UCSD-AML1 (cell line): Measurements from ENCODE around the gene TRIO.

Experiments
- DNase-seq: peaks from one replicate; lab custom pipeline; 2025; ENCODE audit not compliant: unreplicated experiment; lab: John Stamatoyannopoulos, UW

Gene TRIO

GRCh38 chr5:14183187-14183939 lies 40.2 kb downstream of the TRIO start:
- DNase-seq = no peak

- no peak for DNase-seq
These were observed 40.9 kb downstream of the TRIO start for GRCh38 chr5:14184082-14184481.

GRCh38 chr5:14184725-14185124 lies 41.6 kb downstream of the TRIO start:
- DNase-seq = no peak

- DNase-seq = no peak
These were observed 42.4 kb downstream of the TRIO start for GRCh38 chr5:14185326-14186058.

DNA sequence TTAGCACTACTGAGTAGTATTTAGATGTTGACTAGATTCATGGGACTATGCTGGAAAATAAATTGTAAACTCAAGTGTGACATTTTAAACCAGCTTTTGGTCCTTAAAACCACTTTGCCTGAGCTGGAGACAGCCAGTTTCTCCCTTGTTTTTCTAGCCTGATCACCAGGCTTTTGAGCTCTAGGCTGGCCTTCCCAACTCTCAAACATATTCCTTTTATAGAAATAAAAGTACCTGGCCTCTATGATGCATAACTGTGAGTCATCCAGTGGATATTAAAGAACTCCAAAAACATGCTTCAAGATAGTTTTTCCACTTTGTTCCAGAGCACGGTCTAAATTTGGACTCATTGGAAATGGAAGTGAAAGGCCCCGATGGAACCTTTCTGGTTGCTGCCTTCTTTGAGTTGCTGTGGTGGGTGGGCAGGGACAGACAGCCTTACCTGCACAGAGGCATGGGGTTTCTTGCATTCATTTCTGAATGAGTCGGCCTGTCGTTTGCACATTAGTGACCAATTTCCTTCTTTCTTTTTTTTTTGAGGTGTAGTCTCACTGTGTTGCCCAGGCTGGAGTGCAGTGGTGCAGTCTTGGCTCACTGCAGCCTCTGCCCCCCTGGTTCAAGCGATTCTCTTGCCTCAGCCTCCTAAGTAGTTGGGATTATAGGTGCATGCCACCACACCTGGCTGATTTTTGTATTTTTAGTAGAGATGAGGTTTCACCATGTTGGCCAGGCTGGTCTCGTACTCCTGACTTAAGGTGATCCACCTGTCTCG lies 43.1 kb downstream of the TRIO start:
- DNase-seq = no peak

DNA sequence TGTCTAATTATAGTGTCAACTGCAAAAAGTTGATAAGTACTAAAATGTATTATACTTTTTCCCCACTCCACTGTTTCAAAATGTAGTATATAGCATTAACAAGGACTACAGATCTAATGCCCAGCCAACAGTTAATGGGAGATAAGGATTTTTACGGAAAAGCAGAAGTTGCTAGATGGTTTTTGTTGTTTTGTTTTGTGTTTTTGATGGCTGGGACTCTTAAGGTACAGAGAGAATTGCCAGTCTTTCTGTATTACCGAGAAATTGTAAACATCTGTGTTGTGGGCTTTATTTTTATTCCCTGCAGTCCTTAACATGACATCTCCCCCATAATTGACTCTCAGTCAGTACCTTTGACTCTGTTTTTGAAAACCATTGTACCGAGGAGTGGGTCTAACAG lies 44.0 kb downstream of the TRIO start:
- DNase-seq = no peak

DNA sequence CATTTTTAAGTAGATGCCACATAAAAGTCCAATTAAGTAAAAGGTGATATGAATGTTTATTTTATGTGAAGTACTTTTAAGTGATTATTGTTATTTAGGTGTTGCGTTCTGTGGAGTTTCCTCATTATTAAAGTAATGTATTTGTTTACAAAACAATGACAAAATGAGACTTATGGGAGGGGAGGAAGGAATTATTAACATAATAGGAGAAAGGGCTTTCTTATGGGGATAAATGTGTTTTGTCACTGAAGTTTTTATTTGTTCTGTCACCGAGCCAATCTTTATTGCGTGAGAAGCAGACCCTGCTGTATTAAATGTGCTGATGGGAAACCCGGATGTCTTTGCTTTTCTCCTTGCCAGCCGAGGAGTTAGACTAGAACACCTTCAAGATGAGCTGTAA lies 44.5 kb downstream of the TRIO start:
- DNase-seq = no peak

GRCh38 chr5:14188778-14189177 lies 45.6 kb downstream of the TRIO start:
- no peak for DNase-seq

GRCh38 chr5:14189680-14190079 lies 46.5 kb downstream of the TRIO start:
- no peak for DNase-seq

DNA sequence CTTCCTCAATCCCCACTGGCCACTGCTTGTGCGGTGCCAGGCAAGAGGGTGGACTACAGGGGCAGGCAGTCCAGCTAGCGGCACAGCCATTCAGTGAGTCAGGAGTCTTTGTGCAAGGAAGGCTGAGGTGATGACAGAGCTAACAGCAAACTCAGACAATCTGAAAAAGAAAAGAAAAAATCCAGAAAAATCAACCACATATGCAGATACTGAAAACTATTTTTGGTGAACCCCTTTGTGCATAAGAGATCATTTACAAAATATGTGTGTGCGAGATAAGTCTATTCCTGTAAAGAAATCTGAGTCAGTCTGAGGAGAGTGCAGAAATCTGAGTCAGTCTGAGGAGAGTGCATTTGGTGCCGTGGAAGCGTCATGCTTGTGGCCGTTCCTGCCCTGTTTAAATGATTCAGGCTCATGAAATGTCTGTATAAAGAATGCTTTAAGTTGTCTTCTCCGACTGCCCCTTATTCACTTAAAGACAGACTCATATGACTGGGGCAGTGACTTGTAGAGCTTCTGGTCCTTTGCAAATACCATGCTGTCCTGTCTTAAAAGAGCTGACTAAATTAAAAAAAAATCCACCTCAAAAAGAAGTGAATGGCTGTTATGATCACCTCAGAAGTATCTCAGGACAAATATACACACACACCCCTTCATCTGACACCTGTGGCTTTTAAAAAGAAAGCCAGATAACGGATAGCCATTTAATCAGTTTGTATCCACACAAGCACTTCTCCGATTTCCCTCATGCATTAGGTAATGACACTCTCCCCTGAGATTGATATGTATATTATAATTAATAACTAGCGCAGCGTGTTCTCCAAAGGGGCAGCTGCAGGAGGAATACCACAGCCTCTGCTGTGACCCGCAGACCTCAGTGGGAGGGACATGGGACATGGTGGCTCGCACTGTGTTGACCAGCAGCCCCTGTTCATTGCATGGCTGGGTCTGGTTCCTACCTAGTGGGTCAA lies 47.3 kb downstream of the TRIO start:
- DNase-seq = no peak

GRCh38 chr5:14191325-14191724 lies 48.2 kb downstream of the TRIO start:
- no peak for DNase-seq

- DNase-seq = no peak
These were observed 50.4 kb downstream of the TRIO start for GRCh38 chr5:14193496-14193895.

GRCh38 chr5:14195588-14195987 lies 52.4 kb downstream of the TRIO start:
- no peak for DNase-seq

DNA sequence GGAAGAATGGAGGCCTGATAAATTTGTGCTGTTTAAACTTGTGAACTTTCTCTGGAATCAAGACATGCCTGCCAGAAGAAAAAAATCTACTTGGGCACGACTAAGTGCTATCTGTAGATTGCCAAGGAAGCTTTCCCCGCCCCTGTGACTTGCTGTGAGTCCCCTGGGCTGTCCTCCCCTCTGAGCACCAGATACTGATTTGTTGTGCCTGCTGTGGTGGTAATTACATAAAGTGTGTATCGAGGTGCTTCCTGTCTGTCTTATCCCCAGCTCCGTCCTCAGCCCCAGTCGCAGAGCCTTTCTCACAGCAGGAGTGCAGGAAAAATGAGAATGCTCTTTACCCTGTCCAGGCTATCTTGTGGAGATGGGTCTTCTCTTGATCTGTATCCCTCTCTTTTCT lies 53.9 kb downstream of the TRIO start:
- no peak for DNase-seq

DNA sequence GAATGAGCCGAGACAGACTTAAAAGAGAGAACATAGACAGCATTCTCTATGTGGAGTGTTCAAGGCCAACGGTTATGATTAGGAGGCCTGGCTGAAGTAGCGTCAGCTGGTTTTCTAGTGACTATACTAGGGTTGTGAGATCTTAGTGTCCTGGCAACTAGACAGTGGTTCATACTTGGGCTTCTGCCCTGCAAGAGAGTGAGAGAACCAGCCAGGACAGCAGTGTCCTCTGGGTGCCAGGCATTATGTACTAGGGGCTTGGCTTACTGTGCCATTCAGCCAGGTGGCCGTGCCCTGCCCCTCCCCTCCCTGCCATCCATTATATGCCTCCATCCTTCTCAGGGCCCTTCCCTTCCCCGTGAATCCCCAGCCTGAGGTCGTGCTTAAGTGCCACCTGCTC lies 56.8 kb downstream of the TRIO start:
- DNase-seq = no peak

DNA sequence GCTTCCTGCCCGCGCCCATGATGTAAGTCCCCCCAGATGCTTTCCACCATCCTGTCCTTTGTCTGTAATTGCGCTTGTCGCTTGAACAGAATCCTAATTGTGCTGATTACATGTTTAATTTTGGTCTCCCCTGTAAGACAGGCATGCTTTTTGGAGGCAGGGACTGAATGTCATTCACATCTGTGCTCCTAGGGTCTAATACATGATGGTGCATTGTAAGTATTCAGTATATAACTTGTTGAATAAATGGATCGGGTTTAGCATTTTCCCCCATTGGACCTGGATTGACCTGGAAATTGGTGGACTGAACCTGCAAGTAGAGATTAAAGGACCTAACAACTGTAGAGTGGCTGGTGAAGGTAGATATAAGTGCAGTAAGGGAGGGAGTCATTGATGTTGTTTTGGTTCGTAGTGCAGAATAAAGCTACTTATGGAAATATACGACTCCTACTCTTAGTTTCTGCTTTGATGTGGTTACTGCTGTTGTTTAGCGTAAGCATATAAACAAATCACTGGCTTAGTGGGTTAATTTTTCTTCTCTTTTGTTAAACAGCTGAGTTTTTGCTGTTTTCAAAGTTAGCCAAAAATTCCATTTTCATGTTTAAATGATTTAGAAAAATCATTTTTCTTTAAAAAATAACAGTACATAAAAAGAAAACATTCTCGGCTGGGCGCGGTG lies 57.3 kb downstream of the TRIO start:
- DNase-seq = no peak

DNA sequence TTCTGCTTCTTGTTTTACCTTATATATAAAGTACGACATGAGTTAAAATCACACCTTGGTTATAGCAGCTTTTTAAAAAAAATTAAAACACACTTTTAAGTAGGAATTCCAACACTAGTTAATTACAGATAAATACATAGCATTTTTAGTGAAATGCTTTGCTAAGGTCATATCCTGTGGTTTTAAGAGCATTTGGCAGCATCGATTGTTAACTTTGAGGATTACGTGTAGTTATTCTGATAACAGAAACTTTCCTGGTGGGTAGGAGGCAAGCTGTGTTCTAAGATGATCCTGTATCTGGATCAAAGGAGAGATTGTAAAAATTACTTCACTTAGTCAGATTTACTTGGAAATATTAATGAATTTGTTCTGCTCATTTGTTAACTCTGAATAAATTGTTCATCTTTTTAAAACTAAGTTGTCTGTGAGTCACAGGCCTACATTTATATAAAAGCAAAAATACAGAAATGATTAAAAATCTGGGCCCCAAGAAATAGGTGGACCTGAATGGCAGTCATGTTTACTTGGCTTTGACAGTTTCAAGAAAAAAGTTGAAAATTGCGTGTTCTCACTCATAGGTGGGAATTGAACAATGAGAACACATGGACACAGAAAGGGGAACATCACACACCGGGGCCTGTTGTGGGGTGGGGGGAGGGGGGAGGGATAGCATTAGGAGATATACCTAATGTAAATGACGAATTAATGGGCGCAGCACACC lies 58.3 kb downstream of the TRIO start:
- no peak for DNase-seq

DNA sequence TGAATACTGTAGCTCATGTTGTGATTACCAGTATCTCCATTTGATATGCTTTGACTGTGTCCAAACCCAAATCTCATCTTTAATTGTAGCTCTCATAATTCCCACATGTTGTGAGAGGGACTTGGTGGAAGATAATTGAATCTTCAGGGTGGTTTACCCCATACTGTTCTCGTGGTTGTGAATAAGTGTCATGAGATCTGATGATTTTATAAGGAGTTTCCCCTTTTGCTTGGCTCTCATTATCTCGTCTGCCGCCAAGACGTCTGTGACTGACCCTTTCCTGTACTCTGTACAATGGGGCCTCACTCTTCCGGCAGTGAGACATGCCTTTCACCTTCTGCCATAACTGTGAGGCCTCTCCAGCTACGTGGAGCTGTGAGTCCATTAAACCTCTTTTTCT lies 59.3 kb downstream of the TRIO start:
- no peak for DNase-seq

DNA sequence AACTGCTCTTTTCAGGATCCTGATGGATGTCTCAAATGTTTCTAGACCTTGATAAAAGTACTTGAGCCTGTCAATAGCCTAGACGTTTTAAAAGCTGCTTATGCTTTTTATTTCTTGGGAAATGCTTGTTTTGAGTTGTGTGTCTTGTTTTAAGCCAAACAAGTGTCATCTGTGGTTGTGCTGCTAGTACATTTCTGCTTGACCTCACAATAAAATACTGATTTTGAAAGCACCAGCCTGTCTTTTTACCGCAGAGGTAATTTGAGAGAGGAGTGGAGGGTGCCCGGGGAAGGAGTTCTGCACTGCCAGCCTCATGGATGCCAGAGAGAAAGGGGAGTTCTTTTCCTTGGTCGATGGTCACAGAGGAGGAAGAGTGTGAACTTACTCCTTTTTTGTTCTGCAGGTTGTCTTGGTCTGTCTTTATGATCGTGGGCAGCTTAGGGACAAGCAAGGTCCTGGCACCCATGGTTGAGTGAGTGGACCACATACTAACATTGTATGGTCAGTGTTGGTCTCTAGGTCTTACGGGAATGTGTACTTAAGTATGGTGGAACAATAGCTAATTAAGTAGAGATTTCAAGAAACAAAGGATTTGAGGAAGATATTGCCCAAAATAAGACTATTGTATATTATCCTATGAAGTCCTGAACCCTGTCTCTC lies 61.0 kb downstream of the TRIO start:
- no peak for DNase-seq
